HG03159 (cell line): Measurements from ENCODE around the gene GCM1.

Experiments used
- ATAC-seq: cut with Tn5 transposase; IDR thresholded peaks from one replicate; pipeline ENCODE4 v1.9.1; 2021; ENCODE audit warnings: mild to moderate bottlenecking, moderate library complexity; ENCODE audit not compliant: unreplicated experiment

GCM1 gene

GRCh38 chr6:53111865-53112264, 36.8 kb downstream of the GCM1 start:
- no peak for ATAC-seq

DNA sequence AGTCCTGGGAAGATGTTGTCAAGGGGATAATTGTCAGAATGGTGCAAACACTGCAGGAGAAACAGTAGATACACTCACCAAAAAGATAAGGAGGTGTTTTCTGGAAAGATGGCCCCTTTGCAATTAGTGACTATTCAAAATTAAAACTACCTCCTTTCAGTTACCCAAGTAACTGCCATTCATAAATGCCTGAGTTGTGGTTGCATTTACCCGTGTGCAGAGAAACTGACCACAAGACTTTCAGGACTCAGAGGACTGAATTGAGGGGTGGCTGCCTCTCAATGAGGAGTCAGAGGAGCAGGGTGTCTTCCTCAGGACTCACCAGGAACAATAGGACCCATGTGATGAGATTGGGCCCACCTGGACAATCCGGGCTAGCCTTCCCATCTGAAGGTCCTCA, 39.0 kb downstream of the GCM1 start:
- ATAC-seq = peak; percentile 66

- no peak for ATAC-seq
Measured at GRCh38 chr6:53107091-53107490, 41.5 kb downstream of the GCM1 start.

GRCh38 chr6:53104916-53105315, 43.7 kb downstream of the GCM1 start:
- ATAC-seq = no peak

DNA sequence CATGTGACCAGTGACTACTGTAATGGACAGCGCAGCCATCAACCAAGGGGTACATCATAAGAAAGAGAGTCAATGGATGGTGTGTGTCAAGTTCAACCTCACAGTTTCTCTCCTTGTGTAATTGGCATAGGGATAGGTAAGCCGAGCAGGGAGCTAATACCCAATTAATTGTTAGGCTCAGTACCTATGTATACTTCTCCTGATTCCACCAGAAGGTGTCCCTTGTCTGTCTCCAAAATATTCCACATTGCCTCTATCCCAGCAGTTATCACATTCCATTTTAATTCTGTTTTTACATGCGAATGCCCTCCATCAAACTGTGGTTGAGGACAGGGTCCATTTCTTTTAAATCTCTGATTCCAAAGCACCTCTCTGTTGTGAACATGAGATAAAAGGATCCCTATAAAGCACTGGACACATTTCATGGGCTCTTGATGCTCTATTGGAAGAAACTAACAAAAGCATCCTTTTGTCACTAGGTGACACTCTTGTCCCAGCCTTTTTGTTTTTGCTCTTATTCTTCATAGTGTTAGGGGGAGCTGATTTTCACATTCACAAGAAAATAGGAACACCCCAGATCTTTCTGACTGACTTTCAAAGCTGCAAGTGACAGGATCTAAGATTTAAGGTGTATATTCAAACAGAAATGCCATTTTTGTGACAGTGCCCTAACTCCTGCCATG, 44.5 kb downstream of the GCM1 start:
- no peak for ATAC-seq

- no peak for ATAC-seq
Measured at GRCh38 chr6:53101006-53101405, 47.6 kb downstream of the GCM1 start.

DNA sequence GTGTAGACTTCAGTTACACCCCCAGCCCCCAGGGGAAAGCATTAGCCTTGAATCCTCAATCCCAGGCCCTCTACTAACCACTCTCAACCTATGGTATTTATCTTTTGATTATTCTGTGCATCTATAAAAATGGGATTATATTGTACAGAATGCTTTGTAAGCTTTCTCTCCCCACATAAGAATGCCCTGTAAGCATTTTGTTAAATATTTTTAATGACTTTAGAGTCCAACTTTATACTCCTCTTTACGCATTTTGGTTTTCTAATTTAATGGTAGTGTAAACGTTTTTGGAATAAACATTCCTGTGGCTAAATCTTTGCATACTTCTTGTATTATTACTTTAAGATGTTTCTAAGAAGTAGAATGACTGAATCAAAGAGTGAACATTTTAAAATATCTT, 48.1 kb downstream of the GCM1 start:
- no peak for ATAC-seq

DNA sequence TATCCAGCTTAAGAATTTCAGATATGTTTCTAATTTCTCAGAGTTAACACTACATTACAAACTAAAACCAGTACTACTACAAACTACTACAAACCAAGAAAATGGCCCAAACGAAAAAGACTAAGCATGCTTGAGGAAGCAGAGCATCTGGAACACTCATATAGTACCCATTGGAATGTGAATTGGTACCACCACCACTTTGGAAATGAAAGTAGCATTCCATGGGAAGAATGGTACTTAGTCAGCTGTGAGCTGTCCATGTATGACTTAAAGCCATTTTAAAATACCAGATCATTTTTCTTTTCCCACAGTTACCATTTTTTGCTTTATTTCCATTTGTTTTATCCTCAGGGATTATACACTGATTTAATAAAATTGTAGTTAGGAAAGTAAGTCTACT, 52.9 kb downstream of the GCM1 start:
- ATAC-seq = no peak

- ATAC-seq = no peak
Measured at GRCh38 chr6:53095270-53095669, 53.4 kb downstream of the GCM1 start.

GRCh38 chr6:53090576-53090975, 58.1 kb downstream of the GCM1 start:
- no peak for ATAC-seq

- ATAC-seq = no peak
Measured at GRCh38 chr6:53089948-53090347, 58.7 kb downstream of the GCM1 start.

DNA sequence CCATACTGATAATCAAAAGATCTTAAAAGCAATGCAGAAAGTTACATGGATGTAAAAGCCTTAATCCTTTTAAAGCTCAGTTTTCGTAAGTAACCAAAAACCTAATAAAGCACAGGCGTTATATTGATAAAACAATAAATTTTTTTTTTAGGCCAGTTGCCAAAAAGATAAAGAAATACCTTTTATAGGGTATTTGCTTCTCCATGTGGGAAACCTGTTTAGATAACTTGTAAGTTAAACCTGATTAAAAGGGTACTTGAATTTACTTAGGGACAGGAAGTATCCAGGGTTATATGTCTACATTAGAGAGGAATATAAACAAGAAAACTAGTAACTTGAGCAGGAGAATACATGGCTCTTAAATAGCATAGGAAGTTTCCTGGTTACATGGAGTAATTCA, 62.3 kb downstream of the GCM1 start:
- no peak for ATAC-seq

GRCh38 chr6:53080813-53081212, 67.8 kb downstream of the GCM1 start:
- no peak for ATAC-seq
